ENCODE data around the gene CHIT1. TPM values are rescaled to one million over a fixed set of nuclear protein-coding genes. Genes with fewer than 3 reads are reported as not detected.

Gene CHIT1
- total RNA-seq, 4 donors from 2014 or later: 0.07 to 0.77 TPM; not detected in 2

DNA sequence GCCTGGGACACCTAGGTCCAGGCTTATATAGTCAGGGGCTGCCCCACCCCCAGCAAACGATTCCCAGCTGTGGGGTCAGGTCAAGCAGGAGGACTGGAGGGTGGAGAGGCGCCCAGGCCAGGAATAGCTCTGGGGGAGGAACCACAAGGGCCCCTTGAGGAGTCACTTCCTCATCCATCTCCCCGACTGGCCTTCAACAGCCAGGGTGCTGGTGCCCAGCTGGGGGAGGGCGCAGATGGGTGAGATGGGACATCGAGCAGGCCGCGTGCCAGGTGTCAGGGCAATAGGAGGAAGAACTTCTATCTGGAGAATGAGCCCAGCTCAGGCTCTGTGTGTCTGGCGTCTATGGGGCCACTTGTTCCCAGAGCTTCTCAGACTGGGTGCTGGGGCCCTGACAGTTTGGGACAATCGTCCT, 53.6 kb downstream of the CHIT1 start:
- Histone ChIP-seq H3K27me3 (no peaks in the 10 kb centered on the region), H3K9me3 (no peaks in the 10 kb centered on the region), H3K27ac (no peak overlapping the region), H3K4me1 (no peaks in the 10 kb centered on the region), H3K36me3 (no peaks in the 10 kb centered on the region), H3K4me3 (no peak overlapping the region)
- no peak for TF ChIP-seq POLR2A (IDR thresholded peaks at IDR 0.05)
- TF ChIP-seq, protein P1, sequence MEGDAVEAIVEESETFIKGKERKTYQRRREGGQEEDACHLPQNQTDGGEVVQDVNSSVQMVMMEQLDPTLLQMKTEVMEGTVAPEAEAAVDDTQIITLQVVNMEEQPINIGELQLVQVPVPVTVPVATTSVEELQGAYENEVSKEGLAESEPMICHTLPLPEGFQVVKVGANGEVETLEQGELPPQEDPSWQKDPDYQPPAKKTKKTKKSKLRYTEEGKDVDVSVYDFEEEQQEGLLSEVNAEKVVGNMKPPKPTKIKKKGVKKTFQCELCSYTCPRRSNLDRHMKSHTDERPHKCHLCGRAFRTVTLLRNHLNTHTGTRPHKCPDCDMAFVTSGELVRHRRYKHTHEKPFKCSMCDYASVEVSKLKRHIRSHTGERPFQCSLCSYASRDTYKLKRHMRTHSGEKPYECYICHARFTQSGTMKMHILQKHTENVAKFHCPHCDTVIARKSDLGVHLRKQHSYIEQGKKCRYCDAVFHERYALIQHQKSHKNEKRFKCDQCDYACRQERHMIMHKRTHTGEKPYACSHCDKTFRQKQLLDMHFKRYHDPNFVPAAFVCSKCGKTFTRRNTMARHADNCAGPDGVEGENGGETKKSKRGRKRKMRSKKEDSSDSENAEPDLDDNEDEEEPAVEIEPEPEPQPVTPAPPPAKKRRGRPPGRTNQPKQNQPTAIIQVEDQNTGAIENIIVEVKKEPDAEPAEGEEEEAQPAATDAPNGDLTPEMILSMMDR (IDR thresholded peaks at IDR 0.05): no peak
- intact Hi-C loops (cut with DNase I; ENCODE audit: low total_unique reads): no loop called here
- no peak for DNase-seq

DNA sequence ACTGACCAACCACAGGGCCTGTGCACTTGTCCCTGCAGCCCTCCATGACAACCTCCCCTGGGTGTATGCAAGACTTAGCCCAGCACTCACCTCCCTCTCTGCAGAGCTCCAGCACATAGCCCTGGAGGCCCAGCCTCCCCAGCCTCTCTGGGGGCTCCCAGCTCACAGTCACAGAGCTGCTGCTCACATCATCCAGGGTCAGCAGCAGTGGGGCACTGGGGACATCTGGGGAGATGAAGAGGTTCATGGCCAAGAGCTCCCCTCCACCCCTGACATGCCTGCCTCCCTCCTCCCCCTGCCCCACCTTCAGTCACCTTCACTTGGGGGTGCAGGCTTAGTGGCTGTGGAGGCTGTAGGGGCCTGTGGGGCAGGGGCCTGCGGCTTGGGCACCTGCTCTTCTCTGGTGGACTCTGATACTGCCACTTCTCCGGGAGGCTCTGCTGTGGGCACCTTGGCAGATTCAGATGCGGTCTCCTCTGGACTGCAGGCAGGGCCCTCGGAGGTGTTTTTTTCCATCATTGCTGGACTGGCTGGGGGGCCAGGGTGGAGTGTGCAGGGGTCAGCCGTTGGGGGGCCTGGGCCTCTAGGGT, 54.1 kb downstream of the CHIT1 start, which contains the start of gene MYBPH:
MYBPH (minus strand) TSS at position 590 of the 590 bp plus-strand sequence; CDS start at position 519, 71 bp downstream.
- H3K9me3 ChIP-seq: no peaks in the 10 kb centered on the region
- no peaks in the 10 kb centered on the region for H3K27me3 ChIP-seq
- intact Hi-C loops (cut with DNase I; ENCODE audit: low total_unique reads): no loop called here
- no peak for DNase-seq
- TF ChIP-seq POLR2A (IDR thresholded peaks at IDR 0.05): no peak
- TF ChIP-seq, protein P1 (IDR thresholded peaks at IDR 0.05): no peak
- H3K36me3 ChIP-seq: no peaks in the 10 kb centered on the region
- H3K4me1 ChIP-seq: no peaks in the 10 kb centered on the region
- H3K27ac ChIP-seq: no peak within 1 kb of the TSS
- no peak within 1 kb of the TSS for H3K4me3 ChIP-seq

DNA sequence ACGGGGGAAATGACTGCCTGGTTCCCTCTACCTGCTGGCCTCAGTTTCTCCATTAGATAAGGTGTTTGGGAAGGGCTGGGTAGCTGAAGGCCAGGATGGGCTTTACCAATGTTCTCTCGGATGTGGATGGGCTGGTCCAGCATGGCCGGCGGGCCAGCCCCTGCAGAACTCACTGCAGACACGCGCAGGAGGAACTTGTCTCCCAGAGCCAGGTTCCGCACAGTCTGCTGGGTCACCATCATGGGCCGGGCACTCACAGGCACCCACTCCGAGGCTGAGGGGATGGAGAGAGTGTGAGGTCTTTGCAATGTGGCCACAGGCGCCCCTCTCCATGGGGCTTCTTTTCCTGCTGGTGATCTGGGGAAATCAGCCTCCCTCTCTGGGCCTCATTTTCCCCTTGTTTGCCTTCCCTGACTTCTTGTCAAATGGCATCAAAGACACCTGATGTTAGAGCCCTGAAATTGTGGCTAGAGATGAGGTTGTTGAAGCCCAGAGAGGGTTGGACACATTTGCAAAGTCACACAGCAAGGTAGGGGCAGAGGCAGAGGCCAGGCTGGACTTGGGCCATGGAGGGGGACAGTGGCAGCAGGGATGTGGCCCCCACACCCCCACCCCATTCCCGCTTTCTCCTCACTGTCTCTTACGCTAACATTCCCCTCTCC, 55.0 kb downstream of the CHIT1 start:
- intact Hi-C loops (cut with DNase I; ENCODE audit: low total_unique reads): no loop called here
- H3K27me3 ChIP-seq: no peaks in the 10 kb centered on the region
- no peaks in the 10 kb centered on the region for H3K4me1 ChIP-seq
- H3K27ac ChIP-seq: no peak overlapping the region
- H3K9me3 ChIP-seq: no peaks in the 10 kb centered on the region
- H3K4me3 ChIP-seq: no peak overlapping the region
- no peak for TF ChIP-seq POLR2A (IDR thresholded peaks at IDR 0.05)
- TF ChIP-seq, protein P1 (IDR thresholded peaks at IDR 0.05): no peak
- no peak for DNase-seq
- H3K36me3 ChIP-seq: no peaks in the 10 kb centered on the region

DNA sequence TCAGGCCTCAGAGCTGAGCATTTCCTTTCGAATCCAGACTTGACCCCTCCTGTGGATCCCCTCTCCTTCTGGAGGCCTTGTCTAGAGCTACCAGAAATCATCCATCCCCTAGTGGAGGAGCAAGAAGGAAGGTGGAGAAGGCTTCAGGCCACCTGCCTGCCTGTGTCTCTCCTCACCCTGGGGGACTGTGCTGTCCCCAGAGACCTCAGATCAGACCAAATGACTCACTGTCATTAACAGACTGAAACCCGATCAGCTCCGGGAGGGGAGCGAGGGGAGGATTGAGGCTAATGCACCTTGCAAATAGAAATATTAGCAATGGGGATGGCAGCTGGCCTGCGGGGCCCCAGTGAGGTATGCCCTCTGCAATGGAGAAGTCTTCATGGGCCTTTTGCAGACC, 55.9 kb downstream of the CHIT1 start:
- Histone ChIP-seq H3K4me3 (no peak overlapping the region), H3K9me3 (no peaks in the 10 kb centered on the region), H3K4me1 (no peaks in the 10 kb centered on the region), H3K27ac (no peak overlapping the region), H3K27me3 (no peaks in the 10 kb centered on the region), H3K36me3 (no peaks in the 10 kb centered on the region)
- TF ChIP-seq, protein P1 (IDR thresholded peaks at IDR 0.05): no peak
- no peak for TF ChIP-seq POLR2A (IDR thresholded peaks at IDR 0.05)
- DNase-seq: no peak
- intact Hi-C loops (cut with DNase I; ENCODE audit: low total_unique reads): no loop called here

DNA sequence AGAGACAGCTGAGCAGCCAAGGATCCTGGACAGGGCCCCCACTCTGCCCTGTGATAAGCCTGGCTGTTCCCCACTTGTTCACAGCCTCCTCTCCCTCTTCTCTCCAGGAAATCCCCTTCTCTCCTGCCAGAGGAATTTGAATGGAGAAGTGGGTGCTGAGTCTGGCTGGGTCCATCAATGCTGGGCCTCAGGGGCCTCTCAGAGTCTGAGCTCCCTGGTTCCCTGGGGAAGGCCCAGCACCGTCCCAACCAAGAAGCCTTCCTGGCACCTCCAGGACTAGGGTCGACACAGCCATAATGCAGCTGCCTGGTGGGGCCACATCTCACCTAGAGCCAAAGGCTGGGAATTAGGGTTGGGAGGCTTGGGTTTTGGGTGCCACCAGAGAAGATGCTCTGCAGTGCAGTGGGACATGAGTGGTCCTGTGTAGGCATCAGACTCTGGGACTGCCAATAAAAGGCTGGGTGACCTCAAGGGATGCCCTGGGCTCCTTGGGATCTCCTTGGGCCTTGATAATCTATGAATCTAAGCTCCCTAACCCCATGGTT, 56.4 kb downstream of the CHIT1 start:
- DNase-seq: no peak
- Histone ChIP-seq H3K4me1 (no peaks in the 10 kb centered on the region), H3K4me3 (no peak overlapping the region), H3K27ac (no peak overlapping the region), H3K36me3 (no peaks in the 10 kb centered on the region), H3K27me3 (no peaks in the 10 kb centered on the region), H3K9me3 (no peaks in the 10 kb centered on the region)
- no peak for TF ChIP-seq POLR2A (IDR thresholded peaks at IDR 0.05)
- TF ChIP-seq, protein P1 (IDR thresholded peaks at IDR 0.05): no peak
- intact Hi-C loops (cut with DNase I; ENCODE audit: low total_unique reads): no loop called here

All from uterus (tissue), 4 donors.